ENCODE data around the gene RBBP6.
"Not testable (repeated sequence)": the region's sequence is repeated elsewhere in the genome, so short reads cannot be mapped to it uniquely, and the experiment has no call there.

- TF ChIP-seq CTCF (IDR thresholded peaks at IDR 0.05; ENCODE audit: insufficient read depth, low read length, poor library complexity, severe bottlenecking); EZH2phosphoT487 (conservative IDR thresholded peaks at IDR 0.05; ENCODE audit: low read length): not testable (repeated sequence)
These were observed 35.4 kb downstream of the RBBP6 start for GRCh38 chr16:24574515-24575485.
